ENCODE measurements around the gene MATCAP1.

DNA sequence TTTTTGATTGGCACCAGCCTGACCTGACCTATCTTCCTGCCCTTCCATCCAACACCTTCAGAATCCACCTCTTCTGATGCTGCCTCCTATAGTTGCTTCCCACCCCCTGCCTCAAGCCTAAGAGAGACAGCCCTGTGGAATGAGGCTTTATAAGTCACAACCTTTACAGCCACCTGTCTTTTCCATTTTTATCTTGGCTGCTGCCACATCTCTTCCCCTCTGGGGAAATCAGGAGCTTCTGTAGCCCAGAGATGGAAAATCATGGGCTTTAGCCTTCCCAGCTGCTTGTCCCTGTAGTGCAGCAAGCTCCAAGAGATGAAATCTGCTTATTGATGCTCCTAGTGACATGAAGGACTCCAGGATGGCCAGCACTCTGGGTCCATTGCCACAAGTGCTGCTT is 55.3 kb downstream of the MATCAP1 start:
- TF ChIP-seq ZKSCAN1 (IDR thresholded peaks at IDR 0.05; ENCODE audit: low read length) (no peak), ZBTB46 (CRISPR knock-in tag; IDR thresholded peaks at IDR 0.05; ENCODE audit: borderline replicate concordance) (no peak), BHLHE40 (IDR thresholded peaks at IDR 0.05; ENCODE audit: low read length) (no peak), CTCF (CRISPR knock-in tag; IDR thresholded peaks at IDR 0.05) (no peak), ZKSCAN5 (CRISPR knock-in tag; IDR thresholded peaks at IDR 0.05) (no peak), PHF21A (CRISPR knock-in tag; IDR thresholded peaks at IDR 0.05) (no peak), ZBTB34 (CRISPR knock-in tag; IDR thresholded peaks at IDR 0.05) (no peak), E2F5 (CRISPR knock-in tag; conservative IDR thresholded peaks at IDR 0.05) (no peak)
- TF ChIP-seq, protein P1, sequence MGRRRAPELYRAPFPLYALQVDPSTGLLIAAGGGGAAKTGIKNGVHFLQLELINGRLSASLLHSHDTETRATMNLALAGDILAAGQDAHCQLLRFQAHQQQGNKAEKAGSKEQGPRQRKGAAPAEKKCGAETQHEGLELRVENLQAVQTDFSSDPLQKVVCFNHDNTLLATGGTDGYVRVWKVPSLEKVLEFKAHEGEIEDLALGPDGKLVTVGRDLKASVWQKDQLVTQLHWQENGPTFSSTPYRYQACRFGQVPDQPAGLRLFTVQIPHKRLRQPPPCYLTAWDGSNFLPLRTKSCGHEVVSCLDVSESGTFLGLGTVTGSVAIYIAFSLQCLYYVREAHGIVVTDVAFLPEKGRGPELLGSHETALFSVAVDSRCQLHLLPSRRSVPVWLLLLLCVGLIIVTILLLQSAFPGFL (CRISPR knock-in tag; IDR thresholded peaks at IDR 0.05): no peak

Measured in HepG2 (cell line).